Psoas muscle (tissue), 8 donors: ENCODE data around the gene PRMT5. TPM values are rescaled to one million over a fixed set of nuclear protein-coding genes. Genes with fewer than 3 reads are reported as not detected.

ENCODE experiments used
- ATAC-seq, 4 donors: fragments of 200-7000 bp; cut with Tn5 transposase; one replicate each; pipeline ENCODE4 v1.9.1; 2020; ENCODE audit warnings: moderate library complexity in 3 of 4, mild to moderate bottlenecking in 2 of 4
- DNase-seq, 2 donors: peaks; one replicate each; pipeline ENCODE4 v3.0.0-alpha.2; 2020
- H3K27ac ChIP-seq: fragments of 200-600 bp; one replicate; pipeline ENCODE4 v1.8.0; 2022
- H3K27me3 ChIP-seq, 3 donors: fragments of 200-600 bp in 1 of 3; one replicate each; pipeline versions ENCODE4 v1.6.1 to v1.8.0; 2013 to 2022; ENCODE audit warnings: low read length in 2 of 3, mild to moderate bottlenecking in 2 of 3, moderate library complexity in 1 of 3; ENCODE audit not compliant: insufficient read depth in 3 of 3
- H3K36me3 ChIP-seq, 2 donors: fragments of 200-600 bp in 1 of 2; one replicate each; pipeline versions ENCODE4 v1.6.1 to v1.8.0; 2013 to 2022; ENCODE audit warnings: low read depth in 1 of 2, mild to moderate bottlenecking in 1 of 2, moderate library complexity in 1 of 2; ENCODE audit not compliant: insufficient read depth in 1 of 2
- H3K4me1 ChIP-seq: fragments of 200-600 bp; one replicate; pipeline ENCODE4 v1.8.0; 2022
- H3K4me3 ChIP-seq: fragments of 200-600 bp; one replicate; pipeline ENCODE4 v1.8.0; 2022; ENCODE audit warnings: mild to moderate bottlenecking
- H3K9me3 ChIP-seq: fragments of 200-600 bp; one replicate; pipeline ENCODE4 v1.8.0; 2022
- WGBS, 3 donors: extraction: QIAGEN DNeasy Blood & Tissue Kit; methylation state at CpG; one replicate each; pipeline versions ENCODE4 v1.1.6 to v1.1.7; 2013; 5-methylcytosine and 5-hydroxymethylcytosine counted together
- intact Hi-C, 2 donors: fragments of 100-400 bp; cut with DNase I; formaldehyde crosslinking; loops; one replicate each; pipeline versions ENCODE4 v1.11.0 to v1.14.2; 2022
- polyA plus RNA-seq, 3 donors: library from polyadenylated mRNA; stranded (reverse); fragments of 200-250 nt; gene quantifications; one replicate each; pipeline ENCODE4 v1.2.3, GENCODE V29; 2013
- total RNA-seq, 4 donors: library from RNA; stranded (reverse); fragmentation: NEBNext Ultra II Directional in 2 of 4; extraction: Animal tissue kit (Norgen Biotek cat#: 25700) in 2 of 4; gene quantifications; one replicate each; pipeline versions ENCODE4 v1.2.1 to v1.2.4, GENCODE V29; 2021 to 2023
- TF ChIP-seq, protein P1 (sequence below): fragments of 200-600 bp; IDR thresholded peaks from one replicate; pipeline ENCODE4 v1.8.0; 2022; ENCODE audit warnings: antibody characterized with exemption
- donor health status: healthy with polysubstance abuse.
- donor health status: DM: no; HTN: no; CAD: no; lungs with moderate emphysema.
- donor health status: Bipolar disorder and iron deficiency.
- donor health status: healthy.
- donor health status: DM: yes; HTN: yes; CAD: no.
- donor health status: DM: no; HTN: no; CAD: no.
- donor health status: DM: no; HTN: no; CAD: no.
- donor health status: DM: yes; HTN: yes; CAD: no.

Gene PRMT5
- total and polyA plus RNA-seq, 7 donors, result 45.3 to 99.5 (median 76.1) TPM

DNA sequence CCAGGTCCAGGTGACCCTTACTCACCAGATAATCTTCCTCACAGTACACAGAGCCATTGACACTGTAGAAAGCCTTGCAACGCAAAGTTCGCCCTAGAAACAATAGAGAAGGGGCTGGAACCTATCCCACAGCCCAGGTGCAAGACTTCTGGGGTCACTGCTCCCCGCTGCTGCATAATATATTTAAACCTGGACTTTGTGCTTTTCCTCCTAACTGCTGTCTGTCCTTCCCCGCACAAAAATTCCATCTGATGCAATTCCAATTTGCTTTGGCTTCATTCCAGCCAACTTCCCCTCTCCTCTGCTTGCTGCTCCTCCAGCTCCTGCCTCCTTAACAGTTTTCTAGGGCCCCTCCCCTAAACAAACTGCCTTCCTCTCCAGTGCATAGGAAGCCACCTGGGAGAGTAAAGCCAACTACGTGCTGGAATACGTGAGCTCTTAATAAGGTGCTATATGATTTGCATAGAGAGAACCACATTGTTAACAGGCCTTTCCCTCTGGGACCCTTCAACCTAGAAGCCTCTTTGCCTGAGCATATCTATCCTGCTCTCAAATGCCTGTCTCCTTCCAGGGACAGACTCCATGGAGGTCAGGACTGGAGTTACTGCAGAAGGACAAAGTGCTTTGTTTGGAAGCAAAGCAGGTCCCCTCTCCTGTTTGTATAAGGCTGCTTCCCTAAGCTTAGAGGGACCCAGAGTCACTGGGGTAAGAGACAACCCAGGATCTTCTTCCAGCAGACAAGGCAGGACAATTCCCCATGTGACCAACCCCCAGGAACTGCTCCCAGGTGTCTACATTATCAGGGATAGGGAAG is 47.7 kb upstream of the PRMT5 start:
- DNase-seq (no peak), ATAC-seq (no peak)
- Histone ChIP-seq H3K36me3 (no peaks in the 10 kb centered on the region), H3K27ac (no peak overlapping the region), H3K4me1 (peaks cover 6% of the 10 kb centered on the region), H3K27me3 (peaks cover 0 to 27% (median 15%) of the 10 kb centered on the region in 3 donors), H3K4me3 (no peak overlapping the region), H3K9me3 (no peaks in the 10 kb centered on the region)
- WGBS, 3 donors, result 52 to 62% (median 53%) methylated on average over 6 of the region's 6 CpGs
- intact Hi-C loops, result no loop called here
- TF ChIP-seq, protein P1, sequence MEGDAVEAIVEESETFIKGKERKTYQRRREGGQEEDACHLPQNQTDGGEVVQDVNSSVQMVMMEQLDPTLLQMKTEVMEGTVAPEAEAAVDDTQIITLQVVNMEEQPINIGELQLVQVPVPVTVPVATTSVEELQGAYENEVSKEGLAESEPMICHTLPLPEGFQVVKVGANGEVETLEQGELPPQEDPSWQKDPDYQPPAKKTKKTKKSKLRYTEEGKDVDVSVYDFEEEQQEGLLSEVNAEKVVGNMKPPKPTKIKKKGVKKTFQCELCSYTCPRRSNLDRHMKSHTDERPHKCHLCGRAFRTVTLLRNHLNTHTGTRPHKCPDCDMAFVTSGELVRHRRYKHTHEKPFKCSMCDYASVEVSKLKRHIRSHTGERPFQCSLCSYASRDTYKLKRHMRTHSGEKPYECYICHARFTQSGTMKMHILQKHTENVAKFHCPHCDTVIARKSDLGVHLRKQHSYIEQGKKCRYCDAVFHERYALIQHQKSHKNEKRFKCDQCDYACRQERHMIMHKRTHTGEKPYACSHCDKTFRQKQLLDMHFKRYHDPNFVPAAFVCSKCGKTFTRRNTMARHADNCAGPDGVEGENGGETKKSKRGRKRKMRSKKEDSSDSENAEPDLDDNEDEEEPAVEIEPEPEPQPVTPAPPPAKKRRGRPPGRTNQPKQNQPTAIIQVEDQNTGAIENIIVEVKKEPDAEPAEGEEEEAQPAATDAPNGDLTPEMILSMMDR, result no peak

DNA sequence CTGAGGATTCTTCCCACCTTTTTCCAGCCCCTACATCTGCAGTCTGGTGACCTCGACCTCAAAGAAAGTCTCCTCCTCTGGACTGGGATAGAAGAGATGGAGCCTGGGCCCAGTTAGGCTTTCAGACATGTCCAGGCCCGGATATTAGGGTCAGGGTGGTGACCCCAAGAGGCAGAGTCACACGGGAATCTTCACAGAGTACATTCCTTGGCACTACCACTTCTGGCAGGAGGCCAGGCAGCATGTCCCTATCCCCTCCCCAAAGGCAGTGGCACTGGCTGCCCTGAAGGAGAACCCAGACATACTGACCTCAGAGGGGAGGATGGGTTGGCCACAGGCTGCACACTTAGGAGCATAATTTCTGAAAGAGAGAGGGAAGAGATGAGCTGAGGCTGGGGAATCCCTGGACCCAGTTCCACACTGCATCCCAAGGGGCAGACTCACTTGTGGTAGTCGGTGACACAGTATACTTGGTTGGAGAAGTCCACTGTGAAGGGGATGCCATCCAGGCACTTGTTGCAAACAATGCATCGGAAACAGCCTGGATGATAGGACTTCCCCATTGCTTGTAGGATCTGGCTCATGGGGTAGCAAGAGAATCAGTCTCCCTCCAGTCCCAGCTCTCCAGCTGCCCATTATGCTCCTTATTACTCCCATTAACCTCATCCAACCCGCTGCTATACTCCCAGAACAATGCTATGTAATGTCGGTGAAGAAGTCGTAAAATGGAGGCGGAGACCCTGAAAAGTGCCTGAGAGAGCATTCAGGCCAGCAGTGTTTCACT is 45.5 kb upstream of the PRMT5 start:
- no peaks in the 10 kb centered on the region for H3K9me3 ChIP-seq
- H3K27ac ChIP-seq, result no peak overlapping the region
- no peaks in the 10 kb centered on the region for H3K36me3 ChIP-seq
- WGBS, 3 donors, result 62 to 65% (median 63%) methylated on average over 9 of the region's 9 CpGs
- peak in 1 of 2 donors; percentile 28 for DNase-seq
- no peak for ATAC-seq
- no peak overlapping the region for H3K4me3 ChIP-seq
- peaks cover 6% of the 10 kb centered on the region for H3K4me1 ChIP-seq
- intact Hi-C loops, result no loop called here
- peaks cover 0 to 6% (median 1%) of the 10 kb centered on the region in 3 donors for H3K27me3 ChIP-seq
- TF ChIP-seq, protein P1, result no peak

DNA sequence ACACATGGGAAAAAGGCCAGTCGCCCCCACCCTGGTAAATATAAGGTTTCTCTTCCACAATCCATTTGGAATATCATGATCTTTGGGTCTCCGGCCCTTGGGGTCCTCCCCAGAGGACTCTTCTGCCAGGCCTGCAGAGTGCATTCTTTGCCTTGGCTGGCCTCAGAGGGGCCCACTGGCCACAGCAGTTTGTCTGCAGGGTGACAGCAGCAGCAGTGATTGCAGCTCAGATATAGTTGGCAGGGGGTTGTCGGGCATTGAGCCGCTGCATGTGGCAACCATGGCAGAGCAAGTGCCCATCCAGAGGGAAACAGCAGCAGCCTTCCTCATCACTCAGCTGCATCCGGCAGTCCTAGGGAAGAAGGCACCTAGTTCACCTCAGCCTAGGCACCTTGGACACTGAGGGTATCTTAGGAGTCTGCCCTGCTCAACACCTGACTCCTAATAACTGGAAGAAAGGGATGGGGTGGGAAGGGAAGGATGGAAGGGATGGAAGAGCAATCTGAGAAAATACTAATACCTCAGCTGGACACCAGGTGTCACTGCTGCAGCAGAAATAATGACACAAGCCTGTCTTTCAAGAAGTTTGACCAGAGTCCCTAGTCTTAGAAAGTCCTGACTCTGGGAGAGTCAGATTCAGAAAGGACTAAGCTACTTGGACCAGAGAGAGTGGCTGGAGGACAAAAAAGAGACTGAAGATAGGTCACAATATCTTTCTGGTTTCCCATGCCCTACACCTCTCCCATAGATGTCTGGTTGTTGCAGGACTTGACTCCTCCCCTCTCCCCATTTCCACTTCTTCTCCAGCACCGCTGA is 44.2 kb upstream of the PRMT5 start:
- intact Hi-C loops, result no loop called here
- TF ChIP-seq, protein P1, result peak; percentile 72
- Histone ChIP-seq H3K4me1 (peaks cover 6% of the 10 kb centered on the region), H3K9me3 (no peaks in the 10 kb centered on the region), H3K36me3 (no peaks in the 10 kb centered on the region), H3K27ac (no peak overlapping the region), H3K4me3 (no peak overlapping the region), H3K27me3 (no peaks in the 10 kb centered on the region)
- DNase-seq (no peak), ATAC-seq (peak; percentile 65 to 87 (median 76))
- WGBS, 3 donors, result 71 to 74% (median 73%) methylated on average over 6 of the region's 6 CpGs

DNA sequence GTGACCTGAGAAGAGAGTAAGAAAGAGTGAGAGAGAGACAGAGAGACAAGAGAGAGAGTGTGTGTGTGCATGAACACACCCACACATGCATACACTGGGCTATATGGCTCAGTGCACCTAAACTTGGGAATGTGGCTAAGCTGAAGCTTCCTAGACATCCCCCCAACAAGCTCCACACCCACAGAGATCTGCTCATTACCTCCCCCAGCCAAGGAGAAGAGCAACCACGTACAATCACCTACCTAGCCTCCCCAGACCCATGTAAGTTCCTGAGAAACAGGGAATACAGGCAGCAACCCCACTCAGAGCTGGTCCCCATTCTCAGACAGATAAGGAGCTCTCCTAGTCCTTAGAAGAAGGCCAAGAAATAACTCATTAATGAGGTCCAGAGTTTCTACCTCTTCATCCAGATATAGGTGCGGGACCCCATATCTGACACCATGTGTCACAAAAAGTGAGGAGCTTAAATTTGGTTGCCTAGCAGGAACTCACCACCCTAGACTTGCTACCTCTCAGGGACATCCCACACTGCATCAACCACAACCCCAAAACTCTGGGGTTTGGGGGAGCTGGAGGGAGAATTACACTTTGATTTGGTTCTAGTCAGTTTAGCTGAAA is 43.2 kb upstream of the PRMT5 start:
- ATAC-seq, result no peak
- H3K36me3 ChIP-seq, result no peaks in the 10 kb centered on the region

More for the DNA sequence above, 43.2 kb upstream of the PRMT5 start:
- no peak overlapping the region for H3K27ac ChIP-seq
- no peak overlapping the region for H3K4me3 ChIP-seq
- H3K4me1 ChIP-seq, result peaks cover 6% of the 10 kb centered on the region
- TF ChIP-seq, protein P1, result no peak
- 85 to 94% (median 89%) methylated on average over 2 of the region's 2 CpGs for WGBS, 3 donors
- H3K27me3 ChIP-seq, result no peaks in the 10 kb centered on the region
- no peaks in the 10 kb centered on the region for H3K9me3 ChIP-seq
- intact Hi-C loops, result no loop called here
- no peak for DNase-seq
